H1 (cell line): ENCODE data around the gene NPBWR2. TPM values are rescaled to one million over a fixed set of nuclear protein-coding genes. Genes with fewer than 3 reads are reported as not detected.

ENCODE experiments used
- CHD2 ChIP-seq: IDR thresholded peaks from 2 replicates; pipeline ENCODE4 v1.6.1; 2012; ENCODE audit warnings: low read length, improper control_type of control experiment
- CHD7 ChIP-seq: fragments of 300-600 bp; sonication (generic); IDR thresholded peaks from 2 replicates; pipeline ENCODE4 v1.7.1; 2012; ENCODE audit warnings: low read length, moderate library complexity, mild to moderate bottlenecking, inconsistent platforms; ENCODE audit not compliant: insufficient replicate concordance
- HDAC2 ChIP-seq, 2 experiments: fragments of 300-600 bp in 1 of 2; sonication (generic) in 1 of 2; IDR thresholded peaks; 2 replicates each; pipeline ENCODE4 v1.6.1; 2011 to 2012; ENCODE audit warnings: low read depth in 2 of 2, low read length in 2 of 2, mild to moderate bottlenecking in 2 of 2, moderate library complexity in 2 of 2, borderline replicate concordance in 1 of 2, inconsistent platforms in 1 of 2
- JUND ChIP-seq: IDR thresholded peaks from 2 replicates; pipeline ENCODE4 v1.6.1; 2011; ENCODE audit warnings: mild to moderate bottlenecking, improper control_type of control experiment, low read length
- KDM1A ChIP-seq: fragments of 200-600, 300-600 bp; sonication (generic); IDR thresholded peaks from 2 replicates; pipeline ENCODE4 v1.7.1; 2016; ENCODE audit warnings: mild to moderate bottlenecking, low read length, borderline replicate concordance
- SIX5 ChIP-seq: IDR thresholded peaks from 2 replicates; pipeline ENCODE4 v1.6.1; 2011; ENCODE audit warnings: mild to moderate bottlenecking, low read depth, low read length
- ZNF274 ChIP-seq: IDR thresholded peaks from 2 replicates; pipeline ENCODE4 v1.7.0; 2012; ENCODE audit warnings: low read length, borderline replicate concordance; ENCODE audit errors: extremely low read depth
- polyA plus RNA-seq, 7 experiments: library from polyadenylated mRNA; depleted of rRNA in 3 of 7; stranded (reverse) in 5 of 7; unstranded in 2 of 7; fragments of >200 nt in 5 of 7; fragments of 200-250 nt in 2 of 7; gene quantifications; 1 replicate in 5 of 7; 2 replicates in 1 of 7; 4 replicates in 1 of 7; pipeline versions ENCODE4 v1.2.1 to v1.2.3, GENCODE V29; 2011 to 2013; ENCODE audit warnings: missing spikeins in 2 of 7, mixed read lengths in 2 of 7
- total RNA-seq: library from RNA; stranded (reverse); fragmentation: NEBNext Ultra II Directional; extraction: Animal tissue kit (Norgen Biotek cat#: 25700); gene quantifications from 2 replicates; pipeline ENCODE4 v1.2.1, GENCODE V29; 2021

Gene NPBWR2
- total and polyA plus RNA-seq, 2 of the 8 experiments (the other 6 are each of a cell fraction or from before 2014, with no cell fraction given) = not detected

GRCh38 chr20:64121586-64121985 lies 14.2 kb upstream of the NPBWR2 start (continued):
- TF ChIP-seq CHD7 (no peak), ZNF274 (no peak), SIX5 (no peak), HDAC2 (IDR thresholded peaks at IDR 0.05; ENCODE audit: borderline replicate concordance in 1 of 2, low read depth in 2 of 2, low read length in 2 of 2) (no peak), CHD2 (no peak), JUND (no peak), KDM1A (no peak)
